ENCODE measurements around the gene TMPRSS4. TPM values are rescaled to one million over a fixed set of nuclear protein-coding genes. Genes with fewer than 3 reads are reported as not detected.

Gene TMPRSS4
- total RNA-seq, 1 experiment from 2014 or later: not detected

GRCh38 chr11:118064956-118065355, 11.9 kb upstream of the TMPRSS4 start:
- Histone ChIP-seq H3K4ac (ENCODE audit: low read depth, low read length) (no peak overlapping the region), H2BK120ac (ENCODE audit: low read depth, low read length, poor library complexity, severe bottlenecking) (no peak overlapping the region), H4K20me1 (ENCODE audit: control insufficient read depth, insufficient read depth, insufficient read length) (no peaks in the 10 kb centered on the region), H3K56ac (ENCODE audit: insufficient read length, low read depth, low read length) (no peak overlapping the region), H3K27ac (ENCODE audit: insufficient read length, low read depth, low read length) (no peak overlapping the region), H3K79me1 (ENCODE audit: insufficient read depth, low read depth, low read length, poor library complexity, severe bottlenecking) (no peaks in the 10 kb centered on the region), H2BK15ac (ENCODE audit: low read depth, low read length) (no peak overlapping the region), H3K23ac (ENCODE audit: insufficient read length, low read depth, low read length) (no peak overlapping the region), H3K9me3 (ENCODE audit: control insufficient read depth, low read depth, low read length) (no peaks in the 10 kb centered on the region), H3K23me2 (ENCODE audit: insufficient read length, low read depth, low read length, poor library complexity, severe bottlenecking) (no peaks in the 10 kb centered on the region), H4K91ac (ENCODE audit: insufficient read length, low read depth, low read length) (no peak overlapping the region), H2BK5ac (ENCODE audit: insufficient read length, low read length) (no peak overlapping the region), H3K27me3 (ENCODE audit: insufficient read depth, low read length) (no peaks in the 10 kb centered on the region), H3K9ac (ENCODE audit: extremely low read depth, insufficient read length, low read length) (no peak overlapping the region), H3K79me2 (ENCODE audit: insufficient read depth, low read length) (no peaks in the 10 kb centered on the region), H2BK12ac (ENCODE audit: insufficient read length, low read depth, low read length) (no peak overlapping the region), H2AK5ac (ENCODE audit: insufficient read length, low read length) (no peak overlapping the region), H3T11ph (ENCODE audit: low read length) (no peak overlapping the region), H4K5ac (ENCODE audit: insufficient read length, low read depth, low read length) (no peak overlapping the region), H2AFZ (ENCODE audit: low read length) (no peak overlapping the region), H3K4me1 (ENCODE audit: insufficient read depth, low read length) (no peaks in the 10 kb centered on the region), H3K4me2 (ENCODE audit: insufficient read depth, insufficient read length, low read length) (no peak overlapping the region), H3K18ac (ENCODE audit: insufficient read length, low read depth, low read length) (no peak overlapping the region), H2BK20ac (ENCODE audit: low read depth, low read length, poor library complexity, severe bottlenecking) (no peak overlapping the region), H4K8ac (replicated peaks; ENCODE audit: insufficient read length, low read depth, low read length) (no peak overlapping the region), H3K14ac (ENCODE audit: insufficient read depth, low read length) (no peak overlapping the region)
- DNase-seq: no peak
- Mint-ChIP-seq H3K36me3 (ENCODE audit: insufficient read depth in 1 of 3, low read depth in 3 of 3) (no peaks in the 10 kb centered on the region), H3K9me3 (no peaks in the 10 kb centered on the region), H3K27ac (no peak overlapping the region), H3K4me1 (peaks cover 10 to 28% of the 10 kb centered on the region in 2 experiments), H3K4me3 (no peak overlapping the region), H3K27me3 (ENCODE audit: low read depth) (peaks cover 3% of the 10 kb centered on the region)
- TF ChIP-seq CTCF (conservative IDR thresholded peaks at IDR 0.05): no peak
- no CpG with 5 or more reads among the region's 9 CpGs for WGBS (ENCODE audit: extremely low coverage, insufficient read length, low lambda C conversion rate)
